ENCODE measurements around the gene NGEF.

Gene NGEF

GRCh38 chr2:232833830-232834229 is 179.2 kb downstream of the NGEF start:
- no peak for DNase-seq (ENCODE audit: low read depth)

DNA sequence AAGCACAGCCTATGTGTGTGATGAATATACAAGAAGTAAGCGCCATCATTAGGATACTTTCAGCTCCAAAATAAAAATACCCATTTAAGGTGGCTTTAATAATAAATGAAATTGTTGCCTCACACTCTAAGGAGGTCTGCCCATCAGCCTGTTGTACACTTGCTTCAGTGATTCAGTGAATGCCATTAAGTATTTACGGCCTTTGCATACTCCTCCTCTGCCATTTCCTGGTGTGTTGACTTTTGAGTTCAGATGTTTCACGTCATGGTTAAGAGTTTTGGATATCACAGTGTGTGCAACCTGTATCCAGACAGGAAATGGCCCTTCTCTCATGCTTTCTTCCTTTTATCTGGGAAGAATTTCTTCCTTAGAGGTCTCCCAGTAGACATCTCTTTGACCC is 181.6 kb downstream of the NGEF start:
- no peak for DNase-seq (ENCODE audit: low read depth)

- no peak for DNase-seq (ENCODE audit: low read depth)
These were observed 183.1 kb downstream of the NGEF start for GRCh38 chr2:232829988-232830387.

Data from activated T-helper 1 cell treated with Interleukin-2 at 50 U/mL for 16 hours (primary cell).